Medulla oblongata (tissue), 1 donor: ENCODE results near the gene KRTAP2-2.

Experiments used
- DNase-seq: peaks from one replicate; pipeline ENCODE4 v3.0.0-alpha.2; 2015; ENCODE audit errors: extremely low spot score

KRTAP2-2 gene

GRCh38 chr17:41026715-41027471 lies 28.1 kb downstream of the KRTAP2-2 start, which contains the start of gene KRTAP1-5:
KRTAP1-5 (minus strand) TSS chr17:41027208; CDS start chr17:41027155, 53 bp downstream.
- DNase-seq = no peak

DNA sequence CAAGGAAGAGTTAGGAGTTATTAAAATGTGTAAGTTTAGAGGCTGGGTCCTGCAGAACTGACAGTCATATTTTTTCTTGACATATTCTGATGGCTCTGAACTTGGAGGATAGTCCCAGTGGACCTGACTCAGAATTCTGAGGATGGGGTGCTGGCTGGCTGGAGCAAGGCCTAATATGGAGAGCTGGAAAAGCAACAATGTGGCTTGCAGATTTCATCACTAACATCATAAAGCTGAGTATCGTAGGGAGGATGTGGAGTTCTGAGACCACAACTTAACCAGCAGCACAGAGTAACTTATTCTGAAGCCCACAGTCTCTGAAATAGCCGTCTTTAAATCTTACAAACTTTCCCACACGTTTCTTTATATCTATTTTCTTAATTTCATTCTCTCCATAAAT lies 30.3 kb downstream of the KRTAP2-2 start:
- no peak for DNase-seq

DNA sequence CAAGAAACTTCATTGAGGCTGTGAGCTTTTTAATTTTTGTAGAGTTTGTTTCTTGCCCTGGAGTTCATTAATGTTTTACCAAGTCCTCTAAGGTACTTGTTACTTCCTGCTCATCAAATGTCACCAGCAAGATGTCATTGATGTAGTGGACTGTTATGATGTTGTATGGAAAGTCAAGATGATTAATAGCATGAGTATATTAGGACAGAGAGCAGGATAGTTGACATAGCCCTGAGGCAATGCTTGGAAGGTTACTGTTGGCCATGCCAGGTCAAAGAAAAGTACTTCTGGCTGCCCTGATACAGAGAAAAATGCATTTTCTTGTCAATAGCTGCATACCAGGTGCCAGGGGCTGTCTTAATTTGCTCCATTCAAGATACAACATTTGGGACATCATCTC lies 34.7 kb downstream of the KRTAP2-2 start:
- DNase-seq = no peak

DNA sequence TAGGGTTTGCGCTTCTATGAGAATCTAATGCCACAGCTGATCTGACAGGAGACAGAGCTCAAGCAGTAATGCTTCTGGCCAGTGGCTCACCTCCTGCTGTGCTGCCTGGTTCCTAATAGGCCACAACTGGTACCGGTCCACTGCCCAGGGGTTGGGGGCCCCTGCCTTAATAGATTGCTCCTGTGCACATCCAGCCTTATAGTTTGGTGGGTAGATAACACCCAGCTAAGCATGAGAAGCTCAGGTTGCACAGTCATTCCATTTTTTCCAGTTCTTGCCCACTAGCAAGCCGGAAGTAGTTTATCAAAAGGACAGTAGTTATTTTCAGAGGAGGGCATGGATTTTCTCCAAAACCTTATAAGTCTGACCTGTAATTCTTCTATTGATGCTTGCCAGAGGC lies 35.6 kb downstream of the KRTAP2-2 start:
- DNase-seq = no peak

DNA sequence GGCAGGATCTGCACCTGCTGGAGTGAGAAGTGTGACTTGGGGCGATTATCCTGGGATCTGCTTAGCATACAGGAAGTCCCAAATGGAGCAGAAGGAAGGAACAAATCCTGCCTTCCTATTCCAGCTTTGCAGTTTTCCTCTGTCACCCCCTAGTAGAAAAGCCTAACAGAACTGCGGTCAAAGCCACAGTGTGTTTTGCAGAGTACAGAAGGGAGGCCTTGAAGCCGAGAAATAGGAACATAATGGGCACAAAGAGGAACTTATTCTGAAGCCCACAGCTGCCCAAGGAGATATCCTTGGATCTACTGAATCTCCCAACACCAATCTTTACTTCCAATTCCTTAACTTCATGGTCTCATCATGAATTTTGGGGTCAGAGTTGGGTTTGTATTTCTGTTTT lies 36.5 kb downstream of the KRTAP2-2 start:
- DNase-seq = no peak

DNA sequence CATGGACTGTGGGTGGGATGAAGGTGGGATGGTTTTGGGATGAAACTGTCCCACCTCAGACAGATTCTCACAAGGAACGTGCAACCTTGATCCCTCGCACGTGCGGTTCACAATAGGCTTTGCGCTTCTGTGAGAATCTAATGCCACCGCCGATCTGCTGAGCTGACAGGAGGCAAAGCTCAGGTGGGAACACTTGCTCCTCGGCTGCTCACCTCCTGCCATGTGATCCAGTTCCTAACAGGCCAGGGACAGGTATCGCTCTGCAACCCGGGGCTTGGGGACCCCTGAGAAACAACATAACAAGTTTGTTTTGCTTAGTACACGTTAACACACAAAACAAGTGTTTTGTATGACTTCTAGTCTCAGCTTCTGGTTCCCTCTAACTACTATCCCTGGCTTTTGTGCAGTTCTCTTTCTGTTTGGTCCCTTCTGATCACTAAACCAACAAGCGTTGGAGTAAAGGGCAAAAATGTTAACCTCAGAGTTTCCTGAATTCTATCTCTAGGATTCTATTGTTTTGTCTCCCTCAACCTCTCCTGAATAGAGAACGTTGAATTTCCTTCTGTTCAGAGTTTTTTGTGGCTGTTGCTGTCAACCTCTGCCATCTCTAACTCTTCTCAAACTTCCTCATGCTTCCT lies 38.3 kb downstream of the KRTAP2-2 start:
- no peak for DNase-seq

- DNase-seq = no peak
Measured at GRCh38 chr17:41015454-41015853, 39.6 kb downstream of the KRTAP2-2 start.

GRCh38 chr17:41013606-41014005 lies 41.4 kb downstream of the KRTAP2-2 start:
- no peak for DNase-seq

GRCh38 chr17:41013181-41013580 lies 41.8 kb downstream of the KRTAP2-2 start:
- no peak for DNase-seq

DNA sequence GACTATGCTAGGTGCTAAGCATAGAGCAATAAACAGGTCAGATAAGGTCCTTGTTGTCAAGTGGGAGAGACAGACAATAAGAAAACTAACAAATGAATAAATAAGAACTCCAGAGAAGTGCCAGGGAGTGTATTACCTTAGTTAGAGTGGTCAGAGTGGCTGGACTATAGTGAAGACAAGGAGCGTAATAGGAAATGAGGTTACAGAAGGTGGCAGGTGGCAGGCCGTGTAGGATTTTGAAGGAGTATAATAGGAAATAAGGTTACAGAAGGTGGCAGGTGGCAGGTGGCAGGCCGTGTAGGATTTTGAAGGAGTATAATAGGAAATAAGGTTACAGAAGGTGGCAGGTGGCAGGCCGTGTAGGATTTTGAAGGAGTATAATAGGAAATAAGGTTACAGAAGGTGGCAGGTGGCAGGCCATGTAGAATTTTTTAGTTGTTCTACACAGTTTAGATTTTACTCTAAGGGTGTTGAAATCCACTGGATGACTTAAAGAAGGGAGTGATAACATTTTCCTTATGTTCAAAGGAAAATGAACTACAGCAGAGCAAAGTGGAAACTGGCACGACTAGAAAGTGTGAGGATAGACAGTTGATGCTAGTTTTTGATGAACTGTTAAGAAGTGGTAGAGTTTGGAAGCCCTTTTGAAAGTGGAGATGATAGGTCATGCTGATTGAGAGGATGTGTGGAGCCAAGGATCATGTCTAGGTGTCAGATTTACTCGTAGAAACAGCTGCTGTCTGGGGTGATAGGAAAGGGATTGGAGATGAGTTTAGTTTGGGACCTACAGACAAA lies 42.5 kb downstream of the KRTAP2-2 start:
- no peak for DNase-seq

DNA sequence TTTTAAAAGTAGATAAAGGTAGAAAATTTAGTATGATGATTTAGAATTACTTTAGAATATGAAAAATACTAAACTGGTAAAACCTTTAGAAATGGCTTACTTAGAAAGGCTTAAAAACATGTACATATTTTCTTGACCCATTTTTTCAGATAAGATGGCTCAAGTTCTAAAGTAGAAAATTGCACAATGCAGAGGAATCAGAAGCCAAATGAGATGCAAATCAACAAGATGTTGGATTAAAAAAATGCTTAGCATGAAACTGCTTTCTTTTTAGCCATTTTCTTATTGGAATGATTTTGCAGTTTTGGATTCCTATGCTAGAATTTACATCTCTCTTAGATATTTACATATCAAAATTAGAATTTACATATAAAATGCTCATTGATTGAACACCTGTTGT lies 44.6 kb downstream of the KRTAP2-2 start:
- no peak for DNase-seq

DNA sequence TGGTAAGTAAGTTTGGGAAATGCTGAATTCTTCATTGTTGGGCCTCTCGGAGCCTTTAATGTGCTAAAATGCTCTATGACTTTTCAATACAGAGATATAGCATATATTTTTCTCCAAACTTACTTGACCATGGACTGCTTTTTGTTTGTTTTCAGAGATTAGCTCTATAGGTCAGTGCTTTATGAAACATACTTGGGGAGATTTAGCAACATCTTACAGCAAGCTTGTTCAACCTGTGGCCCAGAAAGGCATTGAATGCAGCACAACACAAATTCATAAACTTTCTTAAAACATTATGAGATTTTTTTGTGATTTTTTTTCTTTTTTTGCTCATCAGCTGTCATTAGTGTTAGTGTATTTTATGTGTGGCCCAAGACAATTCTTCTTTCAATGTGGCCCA lies 45.1 kb downstream of the KRTAP2-2 start:
- no peak for DNase-seq

GRCh38 chr17:41009301-41009760 lies 45.7 kb downstream of the KRTAP2-2 start:
- no peak for DNase-seq

- DNase-seq = no peak
Measured at GRCh38 chr17:41008811-41009210, 46.2 kb downstream of the KRTAP2-2 start, which contains the start of gene KRTAP3-1. KRTAP3-1 (minus strand) TSS chr17:41009128; CDS start chr17:41009074, 54 bp downstream.
